ES-I3 (cell line): ENCODE results near the gene HPS5.
"Not testable (repeated sequence)": the region's sequence is repeated elsewhere in the genome, so short reads cannot be mapped to it uniquely, and the experiment has no call there.

ENCODE experiments used
- H3K36me3 ChIP-seq: 2 replicates; pipeline ENCODE4 v1.6.1; 2013; ENCODE audit warnings: mild to moderate bottlenecking, low read length, control low read depth, moderate library complexity; ENCODE audit not compliant: insufficient read depth
- H3K4me1 ChIP-seq: 2 replicates; pipeline ENCODE4 v1.6.1; 2013; ENCODE audit warnings: mild to moderate bottlenecking, control low read depth, low read length; ENCODE audit not compliant: insufficient read depth
- H3K9ac ChIP-seq: 2 replicates; pipeline ENCODE4 v1.6.1; 2013; ENCODE audit warnings: low read depth, mild to moderate bottlenecking, low read length, moderate library complexity
- H3K9me3 ChIP-seq: 2 replicates; pipeline ENCODE4 v1.6.1; 2013; ENCODE audit warnings: mild to moderate bottlenecking, low read length, moderate library complexity; ENCODE audit not compliant: control insufficient read depth, insufficient read depth

Gene HPS5

GRCh38 chr11:18332302-18332701 lies 10.4 kb upstream of the HPS5 start:
- no peaks in the 10 kb centered on the region for H3K9me3 ChIP-seq
- H3K36me3 ChIP-seq: peaks cover 14% of the 10 kb centered on the region
- H3K9ac ChIP-seq: no peak overlapping the region
- H3K4me1 ChIP-seq: peaks cover 15% of the 10 kb centered on the region

GRCh38 chr11:18330921-18331320 lies 9.0 kb upstream of the HPS5 start:
- peaks cover 15% of the 10 kb centered on the region for H3K4me1 ChIP-seq
- H3K9ac ChIP-seq: no peak overlapping the region
- H3K9me3 ChIP-seq: no peaks in the 10 kb centered on the region
- H3K36me3 ChIP-seq: peaks cover 16% of the 10 kb centered on the region

- H3K4me1 ChIP-seq: peaks cover 18% of the 10 kb centered on the region
- no peaks in the 10 kb centered on the region for H3K9me3 ChIP-seq
- peaks cover 12% of the 10 kb centered on the region for H3K36me3 ChIP-seq
- no peak overlapping the region for H3K9ac ChIP-seq
Measured at GRCh38 chr11:18329196-18329870, 7.4 kb upstream of the HPS5 start.

- Histone ChIP-seq H3K9me3 (no peaks in the 10 kb centered on the region), H3K36me3 (0 out of 2 replicates have a peak, but pooled peaks cover 5% of the 10 kb centered on the region), H3K9ac (no peak overlapping the region), H3K4me1 (peaks cover 25% of the 10 kb centered on the region)
Measured at GRCh38 chr11:18324381-18324780, 2.4 kb upstream of the HPS5 start.

- not testable (repeated sequence) for H3K36me3 ChIP-seq, H3K9ac ChIP-seq, H3K9me3 ChIP-seq
- H3K4me1 ChIP-seq: peaks cover 22% of the 10 kb centered on the region
Measured at GRCh38 chr11:18323881-18324280, 1.9 kb upstream of the HPS5 start.

- Histone ChIP-seq H3K9me3 (no peaks in the 10 kb centered on the region), H3K36me3 (0 out of 2 replicates have a peak, but pooled peaks cover 5% of the 10 kb centered on the region), H3K4me1 (peaks cover 22% of the 10 kb centered on the region), H3K9ac (peak overlapping the region; percentile 79)
Measured at GRCh38 chr11:18322818-18323570, 1.1 kb upstream of the HPS5 start.

- H3K4me1 ChIP-seq: peaks cover 22% of the 10 kb centered on the region
Measured at GRCh38 chr11:18321578-18321968, 367 bp downstream of the HPS5 start.

GRCh38 chr11:18320617-18321016 lies 1.3 kb downstream of the HPS5 start:
- no peaks in the 10 kb centered on the region for H3K36me3 ChIP-seq
- peak overlapping the region; percentile 79; the same call in 1 of the 2 replicates for H3K9ac ChIP-seq
- peaks cover 22% of the 10 kb centered on the region for H3K4me1 ChIP-seq
- no peaks in the 10 kb centered on the region for H3K9me3 ChIP-seq

More at GRCh38 chr11:18321578-18321968, 367 bp downstream of the HPS5 start:
- Histone ChIP-seq H3K9me3 (no peaks in the 10 kb centered on the region), H3K36me3 (0 out of 2 replicates have a peak, but pooled peaks cover 3% of the 10 kb centered on the region), H3K9ac (peak overlapping the region; percentile 79)

GRCh38 chr11:18319914-18320313 lies 2.0 kb downstream of the HPS5 start:
- Histone ChIP-seq H3K36me3 (no peaks in the 10 kb centered on the region), H3K4me1 (peaks cover 22% of the 10 kb centered on the region), H3K9ac (no peak overlapping the region), H3K9me3 (no peaks in the 10 kb centered on the region)

GRCh38 chr11:18317551-18317950 lies 4.4 kb downstream of the HPS5 start:
- peaks cover 9% of the 10 kb centered on the region; the same call in 1 of the 2 replicates for H3K4me1 ChIP-seq
- no peaks in the 10 kb centered on the region for H3K36me3 ChIP-seq
- H3K9ac ChIP-seq: no peak overlapping the region
- H3K9me3 ChIP-seq: no peaks in the 10 kb centered on the region

GRCh38 chr11:18315893-18316292 lies 6.0 kb downstream of the HPS5 start:
- Histone ChIP-seq H3K9ac (no peak overlapping the region), H3K4me1 (peaks cover 9% of the 10 kb centered on the region; the same call in 1 of the 2 replicates), H3K36me3 (peaks cover 4% of the 10 kb centered on the region; the same call in 1 of the 2 replicates), H3K9me3 (no peaks in the 10 kb centered on the region)

GRCh38 chr11:18314784-18315523 lies 7.0 kb downstream of the HPS5 start:
- peaks cover 4% of the 10 kb centered on the region; the same call in 1 of the 2 replicates for H3K36me3 ChIP-seq
- H3K9me3 ChIP-seq: no peaks in the 10 kb centered on the region
- H3K4me1 ChIP-seq: no peaks in the 10 kb centered on the region; the same call in 1 of the 2 replicates
- no peak overlapping the region for H3K9ac ChIP-seq

- H3K9ac ChIP-seq: no peak overlapping the region
- H3K4me1 ChIP-seq: no peaks in the 10 kb centered on the region; the same call in 1 of the 2 replicates
- H3K36me3 ChIP-seq: peaks cover 6% of the 10 kb centered on the region; the same call in 1 of the 2 replicates
- no peaks in the 10 kb centered on the region for H3K9me3 ChIP-seq
Measured at GRCh38 chr11:18313965-18314763, 7.8 kb downstream of the HPS5 start.
